GM12873 (cell line): ENCODE measurements around the gene EPHA3.

Experiments
- TF ChIP-seq, protein P1 (sequence below): IDR thresholded peaks from 2 replicates; pipeline ENCODE4 v1.5.1; 2012; ENCODE audit warnings: low read depth, mild to moderate bottlenecking, moderate library complexity, low read length, control low read depth; ENCODE audit not compliant: insufficient read depth; ENCODE audit errors: missing control alignments

EPHA3 gene

GRCh38 chr3:89250742-89251141 lies 143.3 kb downstream of the EPHA3 start:
- TF ChIP-seq, protein P1, sequence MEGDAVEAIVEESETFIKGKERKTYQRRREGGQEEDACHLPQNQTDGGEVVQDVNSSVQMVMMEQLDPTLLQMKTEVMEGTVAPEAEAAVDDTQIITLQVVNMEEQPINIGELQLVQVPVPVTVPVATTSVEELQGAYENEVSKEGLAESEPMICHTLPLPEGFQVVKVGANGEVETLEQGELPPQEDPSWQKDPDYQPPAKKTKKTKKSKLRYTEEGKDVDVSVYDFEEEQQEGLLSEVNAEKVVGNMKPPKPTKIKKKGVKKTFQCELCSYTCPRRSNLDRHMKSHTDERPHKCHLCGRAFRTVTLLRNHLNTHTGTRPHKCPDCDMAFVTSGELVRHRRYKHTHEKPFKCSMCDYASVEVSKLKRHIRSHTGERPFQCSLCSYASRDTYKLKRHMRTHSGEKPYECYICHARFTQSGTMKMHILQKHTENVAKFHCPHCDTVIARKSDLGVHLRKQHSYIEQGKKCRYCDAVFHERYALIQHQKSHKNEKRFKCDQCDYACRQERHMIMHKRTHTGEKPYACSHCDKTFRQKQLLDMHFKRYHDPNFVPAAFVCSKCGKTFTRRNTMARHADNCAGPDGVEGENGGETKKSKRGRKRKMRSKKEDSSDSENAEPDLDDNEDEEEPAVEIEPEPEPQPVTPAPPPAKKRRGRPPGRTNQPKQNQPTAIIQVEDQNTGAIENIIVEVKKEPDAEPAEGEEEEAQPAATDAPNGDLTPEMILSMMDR = no peak

- TF ChIP-seq, protein P1 = no peak
Measured at GRCh38 chr3:89252016-89252415, 144.6 kb downstream of the EPHA3 start.

DNA sequence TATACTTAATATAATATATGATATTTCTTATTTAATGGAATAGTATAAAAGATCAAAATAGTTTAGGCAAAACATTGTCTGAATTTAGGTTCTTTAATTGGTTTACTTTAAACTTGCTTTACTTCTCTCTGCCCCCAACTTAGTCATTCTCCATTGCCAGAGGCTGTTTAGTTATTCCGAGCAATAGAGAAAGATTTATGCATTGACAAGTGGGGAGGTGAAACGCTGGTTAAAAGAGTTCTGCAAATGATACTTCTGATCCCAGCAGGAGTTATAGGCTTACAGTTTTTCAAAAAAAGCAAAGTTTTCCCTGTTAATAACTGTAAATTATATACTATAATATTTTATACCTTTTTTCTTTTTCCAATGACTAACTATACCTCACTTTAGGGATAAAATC lies 145.4 kb downstream of the EPHA3 start:
- TF ChIP-seq, protein P1 = no peak

DNA sequence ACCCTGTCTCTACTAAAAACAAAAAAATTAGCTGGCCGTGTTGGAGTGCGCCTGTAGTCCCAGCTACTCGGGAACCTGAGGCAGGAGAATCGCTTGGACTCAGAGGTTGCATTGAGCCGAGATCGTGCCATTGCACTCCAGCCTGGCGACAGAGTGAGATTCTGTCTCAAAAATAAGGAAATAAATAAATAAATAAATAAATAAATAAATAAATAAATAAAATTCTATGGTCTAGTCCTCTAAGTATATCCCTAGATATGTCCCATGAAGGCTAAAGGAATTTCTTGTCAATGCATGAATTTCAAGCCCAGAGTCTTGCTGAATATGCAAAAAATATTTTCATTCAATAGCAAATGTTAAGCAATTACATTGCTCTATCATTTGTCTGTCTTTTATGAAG lies 149.0 kb downstream of the EPHA3 start:
- TF ChIP-seq, protein P1 = no peak

DNA sequence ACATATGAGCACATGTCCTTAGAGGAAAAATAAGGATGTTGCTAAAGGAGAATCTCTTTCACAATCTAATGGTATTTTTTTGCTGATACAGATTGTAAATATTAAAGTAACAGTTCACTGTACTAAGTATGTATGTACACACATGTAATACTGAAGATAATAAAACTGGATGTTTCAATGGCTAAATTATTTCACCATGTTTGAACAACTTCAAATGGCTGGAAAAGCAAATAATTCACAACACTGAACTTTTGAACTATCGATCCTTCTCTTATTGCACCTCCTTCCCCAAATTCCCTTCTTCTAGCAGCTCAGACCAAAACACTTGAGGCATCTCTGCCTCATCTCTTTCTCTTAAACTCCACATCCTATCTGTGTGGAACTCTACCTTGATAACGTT lies 149.5 kb downstream of the EPHA3 start:
- TF ChIP-seq, protein P1 = no peak

DNA sequence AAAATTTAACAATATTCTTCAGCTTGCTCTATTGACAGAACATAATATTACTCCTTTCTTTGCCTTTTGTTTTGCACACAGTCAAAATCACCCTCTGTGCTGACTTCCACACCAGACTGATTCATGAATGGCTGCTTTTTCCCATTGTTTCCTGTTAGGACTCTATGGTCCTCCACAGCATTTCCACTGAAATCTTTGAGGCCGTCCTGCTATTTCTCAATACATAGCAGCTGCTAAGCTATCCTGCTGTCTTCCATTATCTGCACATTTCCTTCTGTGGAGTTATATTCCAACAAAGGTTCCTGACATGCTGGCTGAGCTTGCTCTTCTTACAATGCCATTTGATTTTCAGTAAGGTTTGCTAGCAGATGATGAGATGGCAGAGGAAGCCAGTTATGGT lies 153.3 kb downstream of the EPHA3 start:
- TF ChIP-seq, protein P1 = no peak

- TF ChIP-seq, protein P1 = no peak
Measured at GRCh38 chr3:89261673-89262072, 154.3 kb downstream of the EPHA3 start.

DNA sequence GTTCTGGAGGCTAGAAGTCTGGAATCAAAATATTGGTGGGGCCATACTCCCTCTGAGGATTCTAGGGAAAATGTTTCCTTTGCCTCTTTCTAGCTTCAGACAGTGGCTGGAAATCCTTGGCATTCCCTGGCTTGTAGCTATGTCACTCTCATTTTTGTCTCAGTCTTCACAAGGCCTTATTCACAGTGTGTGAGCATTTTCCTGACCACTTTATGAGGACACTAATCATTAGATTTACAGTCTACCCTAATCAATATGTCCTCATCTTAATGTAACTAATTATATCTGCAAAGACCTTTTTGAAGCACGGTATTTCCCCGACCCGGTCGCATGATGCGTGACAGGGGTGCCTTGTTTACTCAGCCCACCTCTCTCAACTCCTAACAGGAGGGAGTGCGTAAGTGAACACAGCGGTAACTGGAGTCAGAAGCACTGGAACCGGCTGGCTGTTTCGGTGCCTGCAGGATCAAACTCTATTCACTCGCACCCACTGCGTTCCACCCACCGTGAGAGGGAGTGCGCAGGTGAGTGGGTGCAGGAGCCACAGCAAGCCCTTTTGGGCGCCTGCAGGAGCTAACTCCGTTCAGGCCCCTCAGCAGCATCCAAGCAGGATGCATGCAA lies 155.0 kb downstream of the EPHA3 start:
- TF ChIP-seq, protein P1 = no peak
